Measurements from ENCODE around the gene NEUROD6. TPM values are rescaled to one million over a fixed set of nuclear protein-coding genes. Genes with fewer than 3 reads are reported as not detected.
A peak's percentile ranks its signal among the peaks of the same experiment; 100 is the strongest.

The NEUROD6 gene
- total RNA-seq, 1 experiment from 2014 or later, result not detected

- TF ChIP-seq ZNF532 (CRISPR knock-in tag; IDR thresholded peaks at IDR 0.05; ENCODE audit: borderline replicate concordance) (no peak), HMGA2 (CRISPR knock-in tag; IDR thresholded peaks at IDR 0.05) (no peak), GABPB1 (CRISPR knock-in tag; IDR thresholded peaks at IDR 0.05) (no peak), E2F1 (CRISPR knock-in tag; IDR thresholded peaks at IDR 0.05) (no peak), MYBL2 (CRISPR knock-in tag; IDR thresholded peaks at IDR 0.05) (no peak), CBFB (CRISPR knock-in tag; IDR thresholded peaks at IDR 0.05; ENCODE audit: low read depth) (no peak), USF1 (CRISPR knock-in tag; IDR thresholded peaks at IDR 0.05) (no peak), ZNF138 (CRISPR knock-in tag; conservative IDR thresholded peaks at IDR 0.05) (no peak), ZMAT4 (CRISPR knock-in tag; IDR thresholded peaks at IDR 0.05) (no peak), EMX1 (CRISPR knock-in tag; IDR thresholded peaks at IDR 0.05) (0 out of 2 replicates have a peak, but pooled peaks have one; percentile 85), ERG (CRISPR knock-in tag; IDR thresholded peaks at IDR 0.05) (peak; percentile 80), ESRRA (CRISPR knock-in tag; IDR thresholded peaks at IDR 0.05; ENCODE audit: borderline replicate concordance) (0 out of 2 replicates have a peak, but pooled peaks have one; percentile 53), ZSCAN18 (CRISPR knock-in tag; IDR thresholded peaks at IDR 0.05) (peak; percentile 87; the same call in 1 of the 2 replicates), TEAD4 (CRISPR knock-in tag; IDR thresholded peaks at IDR 0.05) (no peak), NFE2L1 (CRISPR knock-in tag; IDR thresholded peaks at IDR 0.05) (no peak), JUN (CRISPR knock-in tag; IDR thresholded peaks at IDR 0.05) (no peak), E2F5 (CRISPR knock-in tag; IDR thresholded peaks at IDR 0.05) (no peak), FOXP4 (CRISPR knock-in tag; IDR thresholded peaks at IDR 0.05) (peak; percentile 40; the same call in 1 of the 2 replicates), RORB (CRISPR knock-in tag; IDR thresholded peaks at IDR 0.05) (no peak), NR3C1 (CRISPR knock-in tag; conservative IDR thresholded peaks at IDR 0.05; ENCODE audit: low read depth) (0 out of 2 replicates have a peak, but pooled peaks have one; percentile 70), ZNF121 (CRISPR knock-in tag; IDR thresholded peaks at IDR 0.05) (peak; percentile 100), ARID4B (CRISPR knock-in tag; IDR thresholded peaks at IDR 0.05; ENCODE audit: borderline replicate concordance) (no peak)
Measured at GRCh38 chr7:31336202-31337001, 4.1 kb downstream of the NEUROD6 start (continued).
